BE2C (cell line): ENCODE data around the gene CHST11.
A peak's percentile ranks its signal among the peaks of the same experiment; 100 is the strongest.

ENCODE experiments used
- DNase-seq: peaks from one replicate; pipeline ENCODE4 v3.0.0-alpha.2; 2020
- H3K27me3 ChIP-seq: fragments of 250-450 bp; sonication (Bioruptor Pico); 2 replicates; pipeline ENCODE4 v1.5.1; 2020; ENCODE audit warnings: mild to moderate bottlenecking
- H3K36me3 ChIP-seq: fragments of 250-450 bp; sonication (Bioruptor Pico); 2 replicates; pipeline ENCODE4 v1.5.1; 2020; ENCODE audit warnings: mild to moderate bottlenecking
- H3K4me1 ChIP-seq: fragments of 250-450 bp; sonication (Bioruptor Pico); 2 replicates; pipeline ENCODE4 v1.5.1; 2020
- H3K4me3 ChIP-seq: 2 replicates; pipeline ENCODE4 v1.5.1; 2011; ENCODE audit warnings: low read depth, low read length
- H3K9me3 ChIP-seq: fragments of 250-450 bp; sonication (Bioruptor Pico); 2 replicates; pipeline ENCODE4 v1.5.1; 2020
- CTCF ChIP-seq: IDR thresholded peaks from 2 replicates; pipeline ENCODE4 v1.5.1; 2012; ENCODE audit warnings: mild to moderate bottlenecking, low read depth, low read length

Gene CHST11

GRCh38 chr12:104459368-104459909, 2.7 kb downstream of the CHST11 start:
- Histone ChIP-seq H3K36me3 (no peaks in the 10 kb centered on the region), H3K9me3 (no peaks in the 10 kb centered on the region), H3K4me1 (peaks cover 10% of the 10 kb centered on the region), H3K27me3 (no peaks in the 10 kb centered on the region), H3K4me3 (peak overlapping the region; percentile 91)
- no peak for DNase-seq
- no peak for TF ChIP-seq CTCF

DNA sequence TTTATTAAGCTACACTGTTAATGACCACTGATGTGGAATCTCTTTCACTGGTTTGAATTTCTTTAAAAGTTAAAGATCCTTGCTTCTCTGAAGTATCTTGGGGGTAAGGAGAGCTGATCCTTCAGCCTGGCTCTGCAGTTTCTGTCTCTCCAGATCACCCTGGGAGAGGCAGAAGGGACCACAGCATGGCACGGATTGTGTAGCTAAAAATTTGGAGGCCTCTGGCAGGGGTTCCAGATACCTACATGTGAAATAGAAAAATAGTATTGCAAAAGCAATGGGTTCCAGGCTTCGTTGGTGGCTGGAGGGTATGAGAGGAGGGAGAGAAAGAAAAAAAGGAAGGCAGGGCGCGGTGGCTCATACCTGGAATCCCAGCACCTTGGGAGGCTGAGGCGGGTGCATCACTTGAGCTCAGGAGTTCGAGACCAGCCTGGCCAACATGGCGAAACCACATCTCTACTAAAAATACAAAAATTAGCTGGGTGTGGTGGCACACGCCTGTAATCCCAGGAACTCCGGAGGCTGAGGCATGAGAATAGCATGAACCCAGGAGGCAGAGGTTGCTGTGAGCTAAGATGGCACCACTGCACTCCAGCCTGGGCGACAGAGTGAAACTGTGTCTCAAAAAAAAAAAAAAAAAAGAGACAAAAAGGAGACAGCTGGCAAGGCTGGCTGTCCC, 3.4 kb downstream of the CHST11 start:
- Histone ChIP-seq H3K9me3 (no peaks in the 10 kb centered on the region), H3K36me3 (no peaks in the 10 kb centered on the region; the same call in 1 of the 2 replicates), H3K4me1 (peaks cover 10% of the 10 kb centered on the region), H3K4me3 (no peak overlapping the region), H3K27me3 (no peaks in the 10 kb centered on the region)
- no peak for DNase-seq
- no peak for TF ChIP-seq CTCF

- Histone ChIP-seq H3K9me3 (no peaks in the 10 kb centered on the region), H3K4me1 (peaks cover 10% of the 10 kb centered on the region), H3K36me3 (no peaks in the 10 kb centered on the region; the same call in 1 of the 2 replicates), H3K4me3 (no peak overlapping the region), H3K27me3 (no peaks in the 10 kb centered on the region)
- DNase-seq, result no peak
- no peak for TF ChIP-seq CTCF
Observed at GRCh38 chr12:104460973-104461698, 4.4 kb downstream of the CHST11 start.

- no peaks in the 10 kb centered on the region for H3K9me3 ChIP-seq
- H3K36me3 ChIP-seq, result no peaks in the 10 kb centered on the region; the same call in 1 of the 2 replicates
- no peak for TF ChIP-seq CTCF
- H3K4me3 ChIP-seq, result no peak overlapping the region
- H3K4me1 ChIP-seq, result peaks cover 18% of the 10 kb centered on the region
- no peaks in the 10 kb centered on the region for H3K27me3 ChIP-seq
- no peak for DNase-seq
Observed at GRCh38 chr12:104462325-104462724, 5.6 kb downstream of the CHST11 start.

DNA sequence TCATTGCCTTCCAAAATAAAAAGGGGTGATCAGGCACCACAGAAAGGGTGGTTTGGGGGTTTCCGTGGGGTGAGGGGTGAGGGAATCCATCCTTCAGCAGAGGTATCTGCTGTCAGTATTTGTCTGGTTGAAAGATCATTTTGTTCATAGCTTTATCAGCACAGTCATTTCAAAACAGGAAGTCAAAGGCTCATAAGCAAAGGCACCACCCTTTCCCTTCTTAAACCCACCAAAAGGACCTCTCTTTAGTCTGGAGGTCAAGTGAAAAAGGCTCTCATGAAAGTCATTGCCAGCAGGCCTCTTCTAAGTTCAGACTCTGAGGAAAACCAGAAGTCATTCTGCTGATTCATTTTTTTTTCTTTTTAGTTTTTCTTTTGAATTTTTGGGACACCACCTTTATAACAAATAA, 6.2 kb downstream of the CHST11 start:
- no peak for DNase-seq
- Histone ChIP-seq H3K9me3 (no peaks in the 10 kb centered on the region), H3K4me3 (no peak overlapping the region), H3K4me1 (peaks cover 18% of the 10 kb centered on the region), H3K36me3 (no peaks in the 10 kb centered on the region; the same call in 1 of the 2 replicates), H3K27me3 (no peaks in the 10 kb centered on the region)
- no peak for TF ChIP-seq CTCF

- Histone ChIP-seq H3K36me3 (no peaks in the 10 kb centered on the region; the same call in 1 of the 2 replicates), H3K4me1 (peaks cover 18% of the 10 kb centered on the region), H3K4me3 (no peak overlapping the region), H3K9me3 (no peaks in the 10 kb centered on the region), H3K27me3 (no peaks in the 10 kb centered on the region)
- no peak for TF ChIP-seq CTCF
- DNase-seq, result no peak
Observed at GRCh38 chr12:104463368-104463767, 6.6 kb downstream of the CHST11 start.
